PC-3 (cell line): Measurements from ENCODE around the gene MAD1L1. TPM values are rescaled to one million over a fixed set of nuclear protein-coding genes. Genes with fewer than 3 reads are reported as not detected.

Experiments
- ATAC-seq: fragments of 200-7000 bp; cut with Tn5 transposase; 2 replicates; pipeline ENCODE4 v1.9.1; 2020; ENCODE audit warnings: mild to moderate bottlenecking, moderate library complexity
- BruUV-seq: library from RNA; stranded (reverse); fragments of 400-500 nt; replicated peaks from 2 replicates; lab custom pipeline; 2021; lab: Mats Ljungman, UMichigan
- CTCF ChIA-PET: fragments of 300-600 bp; sonication (Branson Sonifier 250); formaldehyde crosslinking; loops from one replicate; lab custom pipeline; 2022; ENCODE audit warnings: antibody characterized with exemption; lab: Charles Lee
- POLR2A ChIA-PET: fragments of 300-600 bp; sonication (Branson Sonifier 250); formaldehyde crosslinking; loops from one replicate; lab custom pipeline; 2022; ENCODE audit warnings: antibody characterized with exemption; ENCODE audit not compliant: unreplicated experiment; lab: Charles Lee
- DNase-seq: peaks from one replicate; pipeline ENCODE4 v3.0.0-alpha.2; 2015
- H2AFZ ChIP-seq: fragments of 300-600 bp; sonication (generic); 2 replicates; pipeline ENCODE4 v1.6.0; 2016; ENCODE audit warnings: antibody characterized with exemption, low read length
- H3F3A ChIP-seq: fragments of 300-600 bp; sonication (generic); one replicate; pipeline ENCODE4 v1.6.0; 2017; ENCODE audit warnings: antibody characterized with exemption, low read length, control low read depth, mild to moderate bottlenecking; ENCODE audit not compliant: unreplicated experiment
- H3K27ac ChIP-seq: fragments of 300-600 bp; sonication (generic); 2 replicates; pipeline ENCODE4 v1.5.1; 2016; ENCODE audit warnings: mild to moderate bottlenecking, low read length
- H3K27me3 ChIP-seq: fragments of 300-600 bp; sonication (generic); 2 replicates; pipeline ENCODE4 v1.6.1; 2016; ENCODE audit warnings: low read length, mixed read lengths
- H3K36me3 ChIP-seq: fragments of 300-600 bp; sonication (generic); 2 replicates; pipeline ENCODE4 v1.6.1; 2016; ENCODE audit warnings: low read depth, mixed run types, low read length, mixed read lengths
- H3K4me1 ChIP-seq: fragments of 300-600 bp; sonication (generic); 2 replicates; pipeline ENCODE4 v1.5.1; 2016; ENCODE audit warnings: low read length; ENCODE audit not compliant: insufficient read depth
- H3K4me2 ChIP-seq: fragments of 300-600 bp; sonication (generic); 2 replicates; pipeline ENCODE4 v1.6.0; 2016; ENCODE audit warnings: low read length
- H3K4me3 ChIP-seq: fragments of 300-600 bp; sonication (generic); 2 replicates; pipeline ENCODE4 v1.5.1; 2016; ENCODE audit warnings: mild to moderate bottlenecking, low read length, mixed read lengths
- H3K79me2 ChIP-seq: fragments of 300-600 bp; sonication (generic); 2 replicates; pipeline ENCODE4 v1.6.1; 2017; ENCODE audit warnings: low read length, mixed read lengths
- H3K9ac ChIP-seq: fragments of 300-600 bp; sonication (generic); 2 replicates; pipeline ENCODE4 v1.6.0; 2016; ENCODE audit warnings: mild to moderate bottlenecking, low read length
- H3K9me2 ChIP-seq: fragments of 300-600 bp; sonication (generic); replicated peaks from 2 replicates; pipeline ENCODE4 v1.6.1; 2016; ENCODE audit warnings: mixed run types, low read length, mixed read lengths
- H3K9me3 ChIP-seq: fragments of 300-600 bp; sonication (generic); 2 replicates; pipeline ENCODE4 v1.6.1; 2016; ENCODE audit warnings: low read length, mixed read lengths
- H4K20me1 ChIP-seq: fragments of 300-600 bp; sonication (generic); 2 replicates; pipeline ENCODE4 v1.6.1; 2016; ENCODE audit warnings: low read length, mixed read lengths
- CTCF ChIP-seq: fragments of 300-600 bp; sonication (generic); conservative IDR thresholded peaks from 2 replicates; pipeline ENCODE4 v1.5.1; 2017; ENCODE audit warnings: antibody characterized with exemption, low read depth, mild to moderate bottlenecking, low read length
- EZH2 ChIP-seq: fragments of 300-600 bp; sonication (generic); IDR thresholded peaks from one replicate; pipeline ENCODE4 v1.6.1; 2017; ENCODE audit warnings: antibody characterized with exemption, mild to moderate bottlenecking, low read length; ENCODE audit not compliant: unreplicated experiment
- EZH2phosphoT487 ChIP-seq: fragments of 300-600 bp; sonication (generic); IDR thresholded peaks from 2 replicates; pipeline ENCODE4 v1.6.1; 2018; ENCODE audit warnings: mild to moderate bottlenecking, antibody characterized with exemption, low read length, borderline replicate concordance
- intact Hi-C: fragments of 100-400 bp; cut with micrococcal nuclease; formaldehyde crosslinking; loops from 2 replicates; pipeline ENCODE4 v1.9.0; 2023
- total RNA-seq: library from RNA; depleted of rRNA; stranded (reverse); fragments of >200 nt; gene quantifications from 2 replicates; pipeline ENCODE4 v1.2.3, GENCODE V29; 2014

MAD1L1 gene
- total RNA-seq, 1 experiment from 2014 or later, result 88.4 TPM

DNA sequence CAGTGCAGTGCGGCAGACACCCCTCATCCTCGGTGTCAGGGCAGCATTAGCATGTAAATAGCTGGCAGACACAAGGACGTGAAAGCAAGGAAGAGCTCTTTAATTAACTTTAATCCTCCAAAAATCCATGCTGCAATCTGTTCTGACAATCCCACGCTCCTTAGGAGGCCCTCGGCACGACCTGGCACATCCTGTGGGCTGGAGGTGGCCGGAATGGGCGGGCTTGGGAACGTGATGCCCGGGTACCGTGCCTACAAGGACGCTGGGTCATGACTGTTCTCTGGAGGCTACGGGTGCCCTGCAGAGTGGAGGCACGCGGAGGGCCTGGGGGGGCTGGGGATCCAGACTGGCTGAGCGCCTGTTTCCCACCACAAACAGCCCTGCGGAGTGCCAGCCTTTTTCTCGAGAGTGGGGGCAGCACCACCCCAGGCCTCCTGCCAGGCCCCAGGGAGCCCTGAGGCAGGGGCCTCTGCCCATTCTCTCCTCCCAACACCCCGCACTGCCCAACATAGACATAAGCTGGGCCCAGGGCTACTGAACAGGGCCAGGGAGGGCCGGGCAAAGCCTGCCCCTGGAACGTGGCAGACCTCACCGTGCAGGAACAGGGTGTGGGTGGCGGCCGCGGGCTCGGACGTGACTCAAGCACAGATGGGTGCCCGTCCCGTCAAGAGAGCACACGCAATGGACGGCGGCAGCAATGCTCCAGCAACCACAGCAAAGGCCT lies 189.3 kb downstream of the MAD1L1 start:
- Histone ChIP-seq H4K20me1 (no peaks in the 10 kb centered on the region), H3K4me2 (no peak overlapping the region), H3K27me3 (no peaks in the 10 kb centered on the region), H3F3A (no peaks in the 10 kb centered on the region), H2AFZ (no peak overlapping the region), H3K4me3 (no peak overlapping the region), H3K9me2 (no peaks in the 10 kb centered on the region), H3K4me1 (no peaks in the 10 kb centered on the region), H3K9me3 (no peaks in the 10 kb centered on the region), H3K36me3 (no peaks in the 10 kb centered on the region), H3K79me2 (no peaks in the 10 kb centered on the region), H3K27ac (no peak overlapping the region), H3K9ac (no peak overlapping the region)
- TF ChIP-seq EZH2 (no peak), EZH2phosphoT487 (no peak), CTCF (no peak)
- CTCF ChIA-PET, result no interaction called here
- ATAC-seq (no peak), DNase-seq (no peak)
- POLR2A ChIA-PET, result no interaction called here
- no TSS peak for BruUV-seq
- intact Hi-C loops, result no loop called here

DNA sequence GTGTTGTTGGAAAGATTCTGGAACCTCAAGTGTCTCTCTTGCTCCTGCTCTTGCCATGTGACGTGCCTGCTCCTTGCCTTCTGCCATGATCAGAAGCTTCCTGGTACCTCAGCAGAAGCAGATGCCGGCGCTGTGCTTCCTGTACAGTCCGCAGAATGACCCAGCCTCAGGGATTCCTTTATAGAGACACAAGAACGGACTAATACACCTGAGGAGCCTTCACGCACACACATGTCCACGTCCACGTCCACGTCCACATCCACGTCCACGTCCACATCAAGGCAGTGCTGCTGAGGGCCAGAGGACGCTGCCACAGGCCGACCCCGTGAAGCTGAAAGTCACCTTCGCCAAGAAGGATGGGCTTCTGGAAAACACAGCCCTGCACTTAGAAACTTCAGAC lies 190.1 kb downstream of the MAD1L1 start:
- no TSS peak for BruUV-seq
- intact Hi-C loops, result no loop called here

More for the DNA sequence above, 190.1 kb downstream of the MAD1L1 start:
- no peak overlapping the region for H2AFZ ChIP-seq
- H4K20me1 ChIP-seq, result no peaks in the 10 kb centered on the region
- H3K36me3 ChIP-seq, result no peaks in the 10 kb centered on the region
- no peaks in the 10 kb centered on the region for H3K9me2 ChIP-seq
- no peaks in the 10 kb centered on the region for H3K4me1 ChIP-seq
- ChIA-PET POLR2A (no interaction called here), CTCF (no interaction called here)
- no peak overlapping the region for H3K4me2 ChIP-seq
- no peak overlapping the region for H3K4me3 ChIP-seq
- H3K9ac ChIP-seq, result no peak overlapping the region
- H3K27me3 ChIP-seq, result no peaks in the 10 kb centered on the region
- H3K27ac ChIP-seq, result no peak overlapping the region
- H3F3A ChIP-seq, result no peaks in the 10 kb centered on the region
- no peaks in the 10 kb centered on the region for H3K79me2 ChIP-seq
- no peaks in the 10 kb centered on the region for H3K9me3 ChIP-seq
- no peak for DNase-seq
- no peak for ATAC-seq
- TF ChIP-seq EZH2phosphoT487 (no peak), CTCF (no peak), EZH2 (no peak)
